COLO668 (cell line): Measurements from ENCODE around the gene UGT1A5.
"Not testable (repeated sequence)": the region's sequence is repeated elsewhere in the genome, so short reads cannot be mapped to it uniquely, and the experiment has no call there.

Experiments
- DNase-seq: peaks from one replicate; lab custom pipeline; 2025; ENCODE audit not compliant: unreplicated experiment; lab: John Stamatoyannopoulos, UW

The UGT1A5 gene

DNA sequence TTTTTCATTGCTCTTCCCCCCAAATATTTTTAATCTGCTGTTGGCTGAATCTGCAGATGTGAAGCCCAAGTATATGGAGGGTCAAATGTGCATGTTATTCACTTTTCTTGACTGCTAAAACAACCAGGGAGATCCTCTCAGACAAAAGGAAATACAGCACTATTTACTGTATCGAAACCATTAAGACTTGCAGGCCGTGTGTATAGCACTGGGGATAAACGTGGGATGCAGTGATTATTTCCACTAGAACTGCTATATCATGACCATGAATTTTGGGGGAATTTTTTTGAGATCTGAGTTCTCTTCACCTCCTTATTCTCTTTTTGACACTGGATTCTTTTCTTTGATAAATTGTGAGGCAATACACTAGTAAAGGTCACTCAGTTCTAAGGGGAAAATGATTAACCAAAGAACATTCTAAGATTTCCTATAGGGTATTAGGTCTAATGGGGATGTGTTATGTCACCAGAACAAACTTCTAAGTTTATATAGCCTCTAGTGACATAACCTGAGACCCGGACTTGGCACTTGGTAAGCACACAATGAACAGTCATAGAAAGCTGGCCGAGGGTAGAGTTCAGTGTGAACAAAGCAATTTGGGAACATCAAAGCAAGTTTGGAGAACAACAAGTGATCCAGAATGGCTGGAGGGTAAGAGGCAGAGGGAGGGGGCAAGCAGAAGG lies 32.5 kb downstream of the UGT1A5 start:
- no peak for DNase-seq

DNA sequence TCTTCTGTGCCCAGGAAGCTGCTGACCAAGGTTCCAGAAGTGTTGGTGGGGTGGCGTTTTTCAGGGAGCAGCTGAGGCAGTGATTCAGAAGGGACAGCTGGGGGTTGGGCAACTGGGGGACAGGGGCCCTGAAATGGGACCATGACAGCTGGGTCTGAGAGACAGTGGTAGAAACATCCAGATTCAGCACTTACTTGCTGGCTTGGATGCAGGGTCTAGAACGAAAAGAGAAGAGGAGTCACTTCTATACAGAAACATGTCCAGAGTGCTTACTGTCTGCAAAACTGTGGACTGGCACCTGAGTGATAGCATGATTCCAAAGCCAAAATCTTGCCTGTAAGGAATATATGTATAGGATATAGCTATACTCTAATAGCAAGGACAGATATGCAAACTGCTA lies 33.1 kb downstream of the UGT1A5 start:
- not testable (repeated sequence) for DNase-seq

DNA sequence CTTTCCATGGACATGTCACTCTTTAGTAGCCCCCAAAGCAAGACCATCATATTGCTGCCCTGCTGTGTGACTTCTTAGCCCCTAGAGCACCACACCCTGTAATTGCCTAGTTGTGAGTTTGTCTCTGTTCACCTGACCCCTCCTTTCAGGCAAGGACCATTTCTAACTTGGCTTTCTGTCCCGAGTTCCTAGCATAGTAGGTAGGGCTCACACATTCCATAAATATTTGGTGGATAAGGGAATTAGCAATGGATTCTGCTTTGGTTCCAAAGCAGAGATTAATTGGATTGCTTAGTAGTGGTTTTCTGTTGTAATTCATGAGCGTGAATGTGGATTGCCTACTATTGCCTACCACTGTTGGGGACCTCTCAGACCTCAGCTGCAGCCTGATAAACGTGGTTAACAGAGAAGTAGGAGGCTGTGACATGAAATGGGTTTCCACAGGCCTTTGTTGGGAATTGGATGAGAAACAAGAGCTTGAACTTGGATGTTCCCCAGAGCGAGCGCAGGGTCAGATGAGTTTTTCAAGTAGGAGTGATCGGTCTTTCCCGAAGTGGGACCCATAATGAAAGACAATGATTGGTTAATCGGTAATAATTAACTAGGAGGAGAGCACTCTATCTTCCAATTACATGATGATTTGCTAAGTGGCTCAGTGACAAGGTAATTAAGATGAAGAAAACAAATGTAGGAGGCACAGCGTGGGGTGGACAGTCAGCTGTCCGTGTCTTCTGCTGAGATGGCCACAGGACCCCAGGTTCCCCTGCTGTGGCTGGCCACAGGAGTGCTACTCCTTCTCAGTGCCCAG lies 34.0 kb downstream of the UGT1A5 start:
- no peak for DNase-seq

DNA sequence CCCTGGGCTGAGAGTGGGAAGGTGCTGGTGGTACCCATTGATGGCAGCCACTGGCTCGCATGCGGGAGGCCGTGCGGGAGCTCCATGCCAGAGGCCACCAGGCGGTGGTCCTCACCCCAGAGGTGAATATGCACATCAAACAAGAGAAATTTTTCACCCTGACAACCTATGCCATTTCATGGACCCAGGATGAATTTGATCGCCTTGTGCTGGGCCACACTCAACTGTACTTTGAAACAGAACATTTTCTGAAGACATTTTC lies 34.5 kb downstream of the UGT1A5 start:
- no peak for DNase-seq

DNA sequence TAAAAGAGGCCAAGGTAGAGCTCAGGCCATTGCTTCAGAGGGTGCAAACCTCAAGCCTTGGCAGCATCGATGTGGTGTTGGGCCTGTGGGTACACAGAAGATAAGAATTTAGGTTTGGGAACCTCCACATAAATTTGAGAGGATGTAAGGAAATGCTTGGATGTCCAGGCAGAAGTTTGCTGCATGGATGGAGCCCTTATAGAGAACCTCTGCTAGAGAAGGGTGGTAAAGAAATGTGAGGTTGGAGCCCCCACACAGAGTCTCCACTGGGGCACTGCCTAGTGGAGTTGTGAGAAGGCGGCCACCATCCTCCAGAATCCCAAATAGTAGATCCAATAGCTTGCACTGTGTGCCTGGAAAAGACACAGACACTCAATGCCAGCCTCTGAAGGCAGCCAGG lies 38.0 kb downstream of the UGT1A5 start:
- not testable (repeated sequence) for DNase-seq

DNA sequence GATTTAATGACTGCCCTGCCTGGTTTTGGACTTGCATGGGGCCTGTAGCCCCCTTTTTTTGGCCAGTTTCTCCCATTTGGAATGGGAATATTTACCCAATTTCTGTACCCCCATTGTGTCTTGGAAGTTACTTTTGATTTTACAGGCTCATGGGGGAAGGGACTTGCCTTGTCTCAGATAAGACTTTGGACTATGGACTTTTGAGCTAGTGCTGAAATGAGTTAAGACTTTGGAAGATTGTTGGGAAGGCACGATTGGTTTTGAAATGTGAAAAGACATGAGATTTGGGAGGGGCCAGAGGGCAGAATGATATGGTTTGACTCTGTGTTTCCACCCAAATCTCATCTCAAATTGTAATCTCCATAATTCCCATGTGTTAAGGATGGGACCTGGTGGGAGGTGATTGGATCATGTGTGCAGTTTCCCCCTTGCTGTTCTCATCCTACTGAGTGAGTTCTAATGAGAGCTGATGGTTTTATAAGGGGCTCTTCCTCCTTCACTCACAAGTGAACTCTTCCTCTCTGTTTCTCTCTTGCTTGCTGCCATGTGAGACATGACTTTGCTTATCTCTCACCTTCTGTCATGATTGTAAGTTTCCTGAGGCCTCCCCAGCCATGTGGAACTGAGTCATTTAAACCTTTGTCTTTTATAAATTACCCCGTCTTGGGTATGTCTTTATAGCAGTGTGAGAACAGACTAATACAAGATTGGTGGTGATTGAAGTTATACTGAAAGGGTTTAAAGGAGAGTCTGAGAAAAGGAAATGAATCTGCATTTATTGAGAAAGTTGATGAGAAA lies 38.7 kb downstream of the UGT1A5 start:
- not testable (repeated sequence) for DNase-seq

DNA sequence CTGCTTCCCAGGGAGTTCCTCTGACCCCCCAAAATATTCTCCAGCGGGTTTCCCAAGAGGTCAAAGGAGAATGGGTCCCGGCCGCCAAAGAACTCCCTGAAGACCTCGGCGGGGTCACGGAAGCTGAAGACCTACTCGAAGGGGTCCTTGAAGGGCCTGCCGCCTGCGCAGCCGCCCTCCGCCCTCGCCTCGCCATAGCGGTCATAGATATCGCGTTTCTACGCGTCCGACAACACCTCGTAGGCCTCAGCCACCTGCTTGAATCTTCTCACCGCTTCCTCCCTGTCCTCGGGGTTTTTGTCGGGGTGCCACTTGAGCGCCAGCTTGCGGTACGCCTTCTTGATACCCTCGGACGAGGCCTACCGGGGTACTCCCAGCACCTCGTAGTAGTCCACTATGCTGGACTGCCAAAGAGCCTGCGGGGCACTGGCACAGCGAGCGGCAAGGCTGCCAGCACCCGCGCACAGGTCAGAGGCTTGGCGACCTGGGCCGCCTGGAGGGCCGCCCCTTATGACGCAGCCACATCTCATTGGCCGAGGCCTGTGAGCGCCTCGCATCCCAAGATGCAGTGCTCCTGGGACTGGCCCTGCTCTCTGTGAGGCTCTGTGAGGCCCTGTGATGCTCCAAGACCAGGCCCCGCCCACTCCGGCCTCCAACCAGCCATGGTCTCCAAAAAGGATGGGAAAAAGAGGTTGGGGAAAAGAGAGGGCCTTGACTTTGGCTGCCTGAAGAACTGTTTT lies 42.3 kb downstream of the UGT1A5 start:
- DNase-seq, result no peak

DNA sequence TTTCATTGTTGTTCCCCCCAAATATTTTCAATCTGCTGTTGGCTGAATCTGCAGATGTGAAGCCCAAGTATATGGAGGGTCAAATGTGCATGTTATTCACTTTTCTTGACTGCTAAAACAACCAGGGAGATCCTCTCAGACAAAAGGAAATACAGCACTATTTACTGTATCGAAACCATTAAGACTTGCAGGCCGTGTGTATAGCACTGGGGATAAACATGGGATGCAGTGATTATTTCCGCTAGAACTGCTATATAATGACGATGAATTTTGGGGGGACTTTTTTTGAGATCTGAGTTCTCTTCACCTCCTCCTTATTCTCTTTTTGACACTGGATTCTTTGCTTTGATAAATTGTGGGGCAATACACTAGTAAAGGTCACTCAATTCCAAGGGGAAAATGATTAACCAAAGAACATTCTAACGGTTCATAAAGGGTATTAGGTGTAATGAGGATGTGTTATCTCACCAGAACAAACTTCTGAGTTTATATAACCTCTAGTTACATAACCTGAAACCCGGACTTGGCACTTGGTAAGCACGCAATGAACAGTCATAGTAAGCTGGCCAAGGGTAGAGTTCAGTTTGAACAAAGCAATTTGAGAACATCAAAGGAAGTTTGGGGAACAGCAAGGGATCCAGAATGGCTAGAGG lies 43.8 kb downstream of the UGT1A5 start:
- no peak for DNase-seq

DNA sequence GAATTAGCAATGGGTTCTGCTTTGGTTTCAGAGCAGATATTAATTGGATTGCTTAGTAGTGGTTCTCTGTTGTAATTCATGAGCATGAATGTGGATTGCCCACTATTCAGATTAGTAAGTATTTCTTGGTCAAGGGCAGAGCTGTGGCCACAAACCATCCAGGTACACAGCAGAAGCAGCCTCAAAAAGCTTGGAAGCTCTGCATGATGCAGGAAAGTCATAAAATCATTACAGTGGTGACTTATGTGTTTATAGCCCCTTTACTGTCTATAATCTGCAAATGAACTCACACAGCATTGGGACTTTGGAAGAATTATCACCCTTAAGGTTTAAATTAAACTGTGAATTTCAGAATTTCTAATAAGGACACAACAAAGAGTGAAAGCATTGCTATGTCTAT lies 45.4 kb downstream of the UGT1A5 start:
- DNase-seq, result no peak

DNA sequence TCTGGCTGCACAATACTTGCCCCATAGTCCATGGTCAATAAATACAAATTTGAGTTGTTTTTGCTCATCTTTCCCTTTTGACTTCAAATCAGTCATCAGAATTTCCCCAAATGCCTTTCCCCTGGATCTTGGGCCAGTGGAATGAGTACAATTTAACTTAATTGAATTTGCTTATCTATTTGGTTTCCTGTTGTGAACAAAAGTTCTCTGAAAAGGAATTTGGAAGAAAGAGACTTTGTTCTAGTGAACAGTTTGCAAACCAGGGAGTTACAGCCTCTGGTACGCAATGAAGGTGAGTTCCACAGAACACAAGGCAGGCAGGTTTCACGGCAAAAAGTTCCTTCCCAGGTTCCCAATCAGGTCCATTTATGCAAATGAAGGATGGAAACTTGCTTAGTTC lies 46.1 kb downstream of the UGT1A5 start:
- DNase-seq, result no peak

DNA sequence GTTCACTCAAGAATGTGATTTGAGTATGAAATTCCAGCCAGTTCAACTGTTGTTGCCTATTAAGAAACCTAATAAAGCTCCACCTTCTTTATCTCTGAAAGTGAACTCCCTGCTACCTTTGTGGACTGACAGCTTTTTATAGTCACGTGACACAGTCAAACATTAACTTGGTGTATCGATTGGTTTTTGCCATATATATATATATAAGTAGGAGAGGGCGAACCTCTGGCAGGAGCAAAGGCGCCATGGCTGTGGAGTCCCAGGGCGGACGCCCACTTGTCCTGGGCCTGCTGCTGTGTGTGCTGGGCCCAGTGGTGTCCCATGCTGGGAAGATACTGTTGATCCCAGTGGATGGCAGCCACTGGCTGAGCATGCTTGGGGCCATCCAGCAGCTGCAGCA lies 47.3 kb downstream of the UGT1A5 start, which contains the start of gene UGT1A1:
TSS of gene UGT1A1 (plus strand) at position 228 of the 400 bp plus-strand sequence. CDS start at position 246, 18 bp downstream.
- no peak for DNase-seq

DNA sequence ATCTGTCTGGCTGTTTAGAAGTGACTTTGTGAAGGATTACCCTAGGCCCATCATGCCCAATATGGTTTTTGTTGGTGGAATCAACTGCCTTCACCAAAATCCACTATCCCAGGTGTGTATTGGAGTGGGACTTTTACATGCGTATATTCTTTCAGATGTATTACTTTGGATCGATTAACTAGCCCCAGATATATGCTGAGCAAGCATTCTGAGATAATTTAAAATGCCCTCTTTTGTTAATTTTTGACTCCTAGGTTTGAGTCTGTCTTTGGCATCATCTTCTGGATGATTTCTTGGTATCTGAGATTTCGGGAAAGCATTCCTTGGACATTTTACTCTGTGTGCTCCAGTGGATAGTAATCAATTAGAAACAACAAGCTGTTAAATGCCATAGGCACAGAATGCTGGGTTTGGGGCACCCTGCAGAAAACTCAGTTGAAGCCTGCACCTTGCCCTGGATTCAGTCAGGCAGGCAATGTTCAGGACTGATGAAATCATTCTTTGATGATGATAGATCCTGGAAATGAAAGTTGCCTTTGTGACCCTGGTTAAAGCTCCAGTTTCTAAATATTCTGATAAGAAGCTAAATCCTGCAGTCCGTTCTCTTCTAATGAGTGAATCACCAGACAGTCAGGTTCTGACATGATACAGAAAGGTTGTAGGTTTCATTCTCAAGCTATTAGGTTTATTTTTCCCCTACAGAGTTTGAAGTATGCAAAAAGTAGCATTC lies 48.5 kb downstream of the UGT1A5 start:
- DNase-seq, result no peak

DNA sequence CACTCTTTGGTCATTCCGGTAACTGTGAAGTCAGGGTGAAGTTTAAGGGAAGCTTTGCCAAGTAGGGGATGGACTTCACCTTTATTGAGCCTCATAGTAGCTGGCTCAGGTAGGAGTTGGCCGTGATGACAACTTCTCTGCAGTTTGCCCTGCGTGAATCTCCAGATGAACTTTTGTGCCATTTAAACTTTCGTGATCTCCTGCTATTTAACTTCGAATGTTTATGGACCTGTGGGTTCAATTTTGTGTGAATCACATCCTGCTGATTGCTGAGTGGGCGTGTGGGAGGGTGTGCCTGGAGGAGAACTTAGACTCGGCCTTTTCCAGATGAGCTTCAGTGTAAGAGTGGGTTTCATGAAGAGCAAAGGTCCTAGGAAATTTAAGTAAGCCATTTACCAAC lies 51.6 kb downstream of the UGT1A5 start:
- DNase-seq, result no peak

DNA sequence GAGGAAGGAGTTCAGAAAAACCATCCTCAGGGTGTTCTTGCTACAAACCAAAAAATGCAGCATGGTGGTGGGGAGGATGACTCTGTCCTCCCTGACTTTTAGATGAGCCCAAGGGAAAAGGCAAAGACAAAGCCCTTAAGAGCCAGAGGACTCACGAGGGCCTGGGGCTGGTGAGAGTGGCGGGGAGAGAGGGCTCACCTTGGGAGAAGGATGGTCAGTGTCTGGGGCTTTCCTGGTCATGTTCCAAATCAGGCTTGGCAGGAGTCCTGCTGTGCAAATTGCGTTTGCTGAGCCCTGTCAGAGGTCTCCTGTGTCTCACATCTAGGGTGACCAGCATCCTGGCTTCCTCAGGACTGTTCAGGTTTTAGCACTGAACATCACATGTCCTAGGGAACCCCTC lies 52.1 kb downstream of the UGT1A5 start:
- DNase-seq, result no peak

DNA sequence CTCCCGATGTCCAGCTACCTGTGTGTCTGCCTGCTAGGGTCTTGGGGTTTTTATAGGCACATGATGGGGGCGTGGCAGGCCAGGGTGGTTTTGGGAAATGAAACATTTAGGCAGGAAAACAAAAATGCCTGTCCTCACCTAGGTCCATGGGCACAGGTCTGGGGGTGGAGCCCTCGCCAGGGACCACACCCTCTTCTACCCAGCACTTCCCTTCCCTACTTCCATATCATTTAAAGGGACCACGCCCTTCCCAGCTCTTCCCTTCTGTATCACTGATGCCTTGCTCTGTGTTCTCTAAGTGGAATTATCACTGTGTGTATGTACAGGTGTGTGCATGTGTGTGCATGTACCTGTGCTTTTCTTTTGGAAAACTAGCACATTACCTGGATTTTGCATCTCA lies 53.7 kb downstream of the UGT1A5 start:
- no peak for DNase-seq

DNA sequence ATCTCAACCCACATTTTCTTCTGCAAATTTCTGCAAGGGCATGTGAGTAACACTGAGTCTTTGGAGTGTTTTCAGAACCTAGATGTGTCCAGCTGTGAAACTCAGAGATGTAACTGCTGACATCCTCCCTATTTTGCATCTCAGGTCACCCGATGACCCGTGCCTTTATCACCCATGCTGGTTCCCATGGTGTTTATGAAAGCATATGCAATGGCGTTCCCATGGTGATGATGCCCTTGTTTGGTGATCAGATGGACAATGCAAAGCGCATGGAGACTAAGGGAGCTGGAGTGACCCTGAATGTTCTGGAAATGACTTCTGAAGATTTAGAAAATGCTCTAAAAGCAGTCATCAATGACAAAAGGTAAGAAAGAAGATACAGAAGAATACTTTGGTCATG lies 55.4 kb downstream of the UGT1A5 start:
- DNase-seq, result no peak

DNA sequence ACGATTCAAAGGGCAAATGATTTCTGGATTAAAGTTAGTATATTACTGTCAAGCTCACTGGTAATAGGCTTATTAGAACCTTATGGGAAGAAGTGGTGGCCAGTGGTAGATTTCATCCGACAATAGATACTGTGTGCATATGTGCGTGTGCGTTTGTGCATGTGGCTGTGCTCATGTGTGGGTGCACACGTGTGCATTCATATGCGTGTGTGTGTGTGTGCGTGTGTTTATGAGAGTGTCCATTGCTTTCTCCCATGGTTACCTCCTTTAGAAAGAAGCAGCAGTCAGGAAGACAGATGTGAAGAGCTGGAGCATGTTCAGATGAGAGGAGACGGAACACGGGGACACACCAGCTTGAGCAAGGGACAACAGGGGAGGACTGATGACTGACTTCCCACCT lies 56.6 kb downstream of the UGT1A5 start:
- DNase-seq, result no peak

DNA sequence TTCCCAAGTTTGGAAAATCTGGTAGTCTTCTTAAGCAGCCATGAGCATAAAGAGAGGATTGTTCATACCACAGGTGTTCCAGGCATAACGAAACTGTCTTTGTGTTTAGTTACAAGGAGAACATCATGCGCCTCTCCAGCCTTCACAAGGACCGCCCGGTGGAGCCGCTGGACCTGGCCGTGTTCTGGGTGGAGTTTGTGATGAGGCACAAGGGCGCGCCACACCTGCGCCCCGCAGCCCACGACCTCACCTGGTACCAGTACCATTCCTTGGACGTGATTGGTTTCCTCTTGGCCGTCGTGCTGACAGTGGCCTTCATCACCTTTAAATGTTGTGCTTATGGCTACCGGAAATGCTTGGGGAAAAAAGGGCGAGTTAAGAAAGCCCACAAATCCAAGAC lies 59.4 kb downstream of the UGT1A5 start:
- no peak for DNase-seq

DNA sequence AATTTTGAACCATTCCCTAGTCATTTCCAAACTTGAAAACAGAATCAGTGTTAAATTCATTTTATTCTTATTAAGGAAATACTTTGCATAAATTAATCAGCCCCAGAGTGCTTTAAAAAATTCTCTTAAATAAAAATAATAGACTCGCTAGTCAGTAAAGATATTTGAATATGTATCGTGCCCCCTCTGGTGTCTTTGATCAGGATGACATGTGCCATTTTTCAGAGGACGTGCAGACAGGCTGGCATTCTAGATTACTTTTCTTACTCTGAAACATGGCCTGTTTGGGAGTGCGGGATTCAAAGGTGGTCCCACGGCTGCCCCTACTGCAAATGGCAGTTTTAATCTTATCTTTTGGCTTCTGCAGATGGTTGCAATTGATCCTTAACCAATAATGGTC lies 59.9 kb downstream of the UGT1A5 start:
- DNase-seq, result no peak

DNA sequence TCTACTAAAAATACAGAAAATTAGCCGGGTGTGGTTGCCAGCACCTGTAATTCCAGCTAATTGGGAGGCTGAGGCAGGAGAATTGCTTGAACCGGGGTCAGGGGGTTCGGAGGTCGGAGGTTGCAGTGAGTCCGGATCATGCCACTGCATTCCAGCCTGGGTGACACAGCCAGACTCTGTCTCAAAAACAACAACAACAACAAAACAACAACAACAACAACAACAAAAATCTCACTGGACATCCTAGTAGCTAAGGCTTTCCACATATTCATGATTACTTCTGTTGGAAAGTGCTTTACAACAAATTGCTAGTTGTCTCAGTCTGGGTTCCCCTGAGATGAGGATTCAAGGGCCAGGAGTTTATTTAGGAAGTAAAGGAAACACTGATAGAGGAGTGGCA lies 61.1 kb downstream of the UGT1A5 start:
- DNase-seq, result no peak
